OCI-M2 (cell line): ENCODE data around the gene SOWAHB.

ENCODE experiments used
- DNase-seq: peaks from one replicate; lab custom pipeline; 2025; ENCODE audit not compliant: unreplicated experiment; lab: John Stamatoyannopoulos, UW

The SOWAHB gene

GRCh38 chr4:76854858-76855257 lies 43.1 kb downstream of the SOWAHB start:
- no peak for DNase-seq

GRCh38 chr4:76851375-76851774 lies 46.6 kb downstream of the SOWAHB start:
- no peak for DNase-seq

DNA sequence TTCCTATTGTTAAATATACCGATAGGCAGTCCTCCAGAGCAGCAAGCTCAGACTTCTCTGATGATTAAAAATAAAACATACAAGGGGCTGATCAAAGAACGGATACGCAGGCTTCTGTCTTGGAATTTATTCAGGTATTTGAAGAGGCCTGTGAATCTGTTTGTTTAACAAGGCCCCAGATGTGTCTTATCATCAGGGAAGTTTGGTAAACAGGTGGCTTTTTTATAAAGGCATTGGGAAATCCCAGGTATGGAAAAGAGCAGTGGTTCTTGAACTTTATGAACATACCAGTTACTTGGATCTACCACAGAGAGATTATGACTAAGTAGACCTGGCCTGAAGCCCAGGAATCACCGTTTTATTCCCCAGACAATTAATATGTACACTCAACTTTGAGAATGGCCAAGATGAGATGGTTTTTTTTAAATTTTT lies 47.9 kb downstream of the SOWAHB start:
- DNase-seq = no peak
